ENCODE results near the gene MBNL3.

DNA sequence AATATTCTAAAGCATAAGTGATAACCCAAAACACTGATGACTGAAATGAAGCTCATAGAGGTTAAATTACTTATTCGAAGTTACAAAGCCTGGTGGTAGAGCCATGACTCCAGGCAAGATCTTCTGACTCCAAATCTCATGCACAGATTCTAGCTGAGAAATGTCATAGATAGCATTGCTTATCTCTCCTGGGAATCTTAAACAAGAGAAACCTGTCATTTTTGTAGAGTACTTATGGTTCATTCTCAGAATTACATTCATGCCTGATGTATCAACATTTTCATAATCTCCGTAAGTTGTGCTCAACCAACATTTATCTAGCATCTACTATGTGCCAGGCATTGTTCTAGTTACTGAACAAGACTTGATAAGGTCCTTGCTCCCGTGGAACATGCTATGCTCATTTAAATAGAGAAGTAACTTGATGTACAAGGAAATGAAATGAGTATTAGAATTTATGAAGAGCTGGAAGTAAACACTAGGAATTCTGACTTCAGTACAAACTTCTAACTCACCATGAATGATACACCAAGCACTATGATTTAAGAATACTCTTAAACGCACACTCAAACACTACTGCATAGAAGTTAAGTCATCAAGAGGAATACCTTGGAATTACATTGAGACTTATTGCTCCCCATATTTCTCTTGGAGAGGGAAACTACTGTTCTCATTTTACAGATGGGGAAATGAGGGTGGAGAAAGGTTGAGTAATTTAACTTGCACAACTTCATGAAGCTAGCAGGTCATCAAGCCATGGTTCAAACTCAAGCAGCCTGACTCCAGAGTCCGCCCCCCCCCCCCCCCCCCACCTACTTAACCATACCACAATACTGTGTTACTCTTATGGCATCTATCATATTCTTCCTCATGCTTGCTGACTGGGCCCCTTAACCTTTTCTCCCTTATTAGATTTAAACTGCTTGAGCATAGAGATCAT lies 45.4 kb downstream of the MBNL3 start:
- TF ChIP-seq, protein P1, sequence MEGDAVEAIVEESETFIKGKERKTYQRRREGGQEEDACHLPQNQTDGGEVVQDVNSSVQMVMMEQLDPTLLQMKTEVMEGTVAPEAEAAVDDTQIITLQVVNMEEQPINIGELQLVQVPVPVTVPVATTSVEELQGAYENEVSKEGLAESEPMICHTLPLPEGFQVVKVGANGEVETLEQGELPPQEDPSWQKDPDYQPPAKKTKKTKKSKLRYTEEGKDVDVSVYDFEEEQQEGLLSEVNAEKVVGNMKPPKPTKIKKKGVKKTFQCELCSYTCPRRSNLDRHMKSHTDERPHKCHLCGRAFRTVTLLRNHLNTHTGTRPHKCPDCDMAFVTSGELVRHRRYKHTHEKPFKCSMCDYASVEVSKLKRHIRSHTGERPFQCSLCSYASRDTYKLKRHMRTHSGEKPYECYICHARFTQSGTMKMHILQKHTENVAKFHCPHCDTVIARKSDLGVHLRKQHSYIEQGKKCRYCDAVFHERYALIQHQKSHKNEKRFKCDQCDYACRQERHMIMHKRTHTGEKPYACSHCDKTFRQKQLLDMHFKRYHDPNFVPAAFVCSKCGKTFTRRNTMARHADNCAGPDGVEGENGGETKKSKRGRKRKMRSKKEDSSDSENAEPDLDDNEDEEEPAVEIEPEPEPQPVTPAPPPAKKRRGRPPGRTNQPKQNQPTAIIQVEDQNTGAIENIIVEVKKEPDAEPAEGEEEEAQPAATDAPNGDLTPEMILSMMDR (IDR thresholded peaks at IDR 0.05; ENCODE audit: low read length), result no peak
- TF ChIP-seq EZH2 (IDR thresholded peaks at IDR 0.05; ENCODE audit: borderline replicate concordance, low read length), result no peak

All from OCI-LY1 (cell line).